IPS-18c (cell line): ENCODE results near the gene ERMAP.
A peak's percentile ranks its signal among the peaks of the same experiment; 100 is the strongest.

Source experiments
- H3K4me3 ChIP-seq: 2 replicates; pipeline ENCODE4 v1.7.0; 2013; ENCODE audit warnings: low read depth, mild to moderate bottlenecking, low read length, moderate library complexity; ENCODE audit not compliant: insufficient read depth
- H3K9me3 ChIP-seq: one replicate; pipeline ENCODE4 v1.6.1; 2013; ENCODE audit warnings: mild to moderate bottlenecking, low read length, moderate library complexity; ENCODE audit not compliant: control insufficient read depth, insufficient read depth

The ERMAP gene

DNA sequence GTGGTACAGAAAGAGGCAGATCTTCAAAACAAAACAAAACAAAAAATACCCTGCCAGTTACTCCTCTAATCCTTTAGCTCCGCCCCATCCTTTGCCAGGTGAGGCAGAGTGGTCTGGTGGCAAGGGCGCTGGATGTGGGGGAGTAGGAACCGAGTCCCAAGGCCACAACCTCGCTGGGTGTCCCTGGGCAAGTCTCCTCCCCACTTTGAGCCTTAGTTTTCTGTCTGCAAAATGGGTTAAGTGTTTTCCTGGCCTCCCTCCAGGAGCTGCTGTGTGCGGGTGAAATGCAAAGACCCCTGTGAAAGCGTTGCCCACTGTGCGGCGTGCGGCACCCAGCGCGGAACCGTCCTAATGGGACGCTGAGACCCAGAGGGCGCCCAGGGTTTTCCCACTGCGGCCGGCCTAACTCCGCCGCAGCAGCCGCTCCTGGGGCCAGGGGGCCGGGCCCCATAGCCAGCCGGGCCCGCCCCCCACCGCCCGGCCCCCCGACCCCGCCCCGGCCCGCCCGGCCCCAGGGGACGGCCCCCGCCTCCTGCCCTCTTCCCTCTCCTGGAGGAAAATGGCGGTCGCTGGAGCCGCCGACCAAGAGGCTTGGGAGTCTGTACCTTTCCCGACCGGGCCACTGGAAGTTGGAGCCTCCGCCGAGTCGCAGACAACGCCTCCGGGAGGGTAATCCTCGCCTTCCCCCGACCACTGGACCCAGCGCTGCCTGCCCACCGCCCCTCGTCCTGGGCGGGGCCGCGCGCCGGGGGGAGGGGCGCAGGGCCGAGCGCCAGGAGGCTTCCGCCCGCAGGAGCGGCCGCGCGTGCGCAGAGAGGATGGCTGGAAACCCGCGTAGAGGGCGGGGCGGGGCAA, at the start of gene ERMAP, which contains the start of gene SVBP:
TSS of gene ERMAP (plus strand) at position 538 of the 855 bp plus-strand sequence. CDS start 13,327 bp downstream, outside the sequence.
TSS of gene SVBP (minus strand) at position 813 of the 855 bp plus-strand sequence. CDS start 853 bp downstream, outside the sequence.
- Histone ChIP-seq H3K4me3 (peak within 1 kb of the TSS; percentile 88), H3K9me3 (no peaks in the 10 kb centered on the region)

DNA sequence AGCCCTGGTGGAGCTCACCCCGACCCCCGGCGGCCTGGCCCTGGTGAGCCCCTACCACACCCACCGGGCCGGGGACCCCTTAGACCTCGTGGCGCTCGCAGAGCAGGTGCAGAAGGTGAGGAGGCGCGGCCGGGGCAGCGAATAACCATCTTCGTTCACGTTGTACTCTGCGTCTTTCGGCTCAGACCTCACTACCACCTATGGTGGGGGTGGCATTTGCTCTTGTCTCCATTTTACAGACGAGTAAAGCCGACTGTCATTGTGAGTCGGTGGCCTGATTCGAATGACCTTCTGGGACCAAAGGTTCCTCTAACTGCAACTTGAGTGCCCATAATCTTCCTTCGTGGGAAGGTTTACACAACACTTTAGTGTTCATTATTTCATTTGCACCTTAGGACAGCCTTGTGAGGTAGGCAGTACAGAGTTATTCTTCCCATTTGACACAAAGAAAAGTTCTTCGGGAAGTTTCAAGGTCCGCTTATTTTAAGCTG, 49.4 kb upstream of the ERMAP start:
- Histone ChIP-seq H3K4me3 (peak overlapping the region; percentile 99), H3K9me3 (no peaks in the 10 kb centered on the region)

- Histone ChIP-seq H3K9me3 (no peaks in the 10 kb centered on the region), H3K4me3 (peak overlapping the region; percentile 99; the same call in 1 of the 2 replicates)
These were observed 48.8 kb upstream of the ERMAP start for GRCh38 chr1:42768172-42768571.

DNA sequence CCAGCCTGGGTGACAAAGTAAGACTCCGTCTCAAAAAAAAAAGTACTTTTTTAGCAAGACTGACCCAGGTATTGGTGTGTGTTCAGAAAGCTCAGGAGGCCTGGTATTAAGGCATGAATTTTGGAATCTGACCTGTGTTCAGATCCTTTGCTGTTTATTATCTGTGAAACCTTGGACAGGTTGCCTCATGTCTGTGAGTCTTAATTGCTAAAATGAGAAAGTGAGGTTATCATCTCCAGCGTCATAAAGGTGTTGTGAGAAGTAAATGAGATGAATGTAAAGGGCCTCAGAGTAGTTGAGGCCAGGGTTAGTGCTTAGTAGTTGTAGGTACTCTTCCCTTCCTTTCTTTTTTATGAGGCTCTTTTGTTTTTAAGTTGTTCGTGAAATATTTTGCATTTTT, 47.1 kb upstream of the ERMAP start:
- H3K4me3 ChIP-seq, result no peak overlapping the region
- H3K9me3 ChIP-seq, result no peaks in the 10 kb centered on the region

- Histone ChIP-seq H3K9me3 (no peaks in the 10 kb centered on the region), H3K4me3 (no peak overlapping the region)
These were observed 43.5 kb upstream of the ERMAP start for GRCh38 chr1:42773420-42773819.

GRCh38 chr1:42774928-42775526, 41.9 kb upstream of the ERMAP start:
- Histone ChIP-seq H3K4me3 (no peak overlapping the region), H3K9me3 (no peaks in the 10 kb centered on the region)

DNA sequence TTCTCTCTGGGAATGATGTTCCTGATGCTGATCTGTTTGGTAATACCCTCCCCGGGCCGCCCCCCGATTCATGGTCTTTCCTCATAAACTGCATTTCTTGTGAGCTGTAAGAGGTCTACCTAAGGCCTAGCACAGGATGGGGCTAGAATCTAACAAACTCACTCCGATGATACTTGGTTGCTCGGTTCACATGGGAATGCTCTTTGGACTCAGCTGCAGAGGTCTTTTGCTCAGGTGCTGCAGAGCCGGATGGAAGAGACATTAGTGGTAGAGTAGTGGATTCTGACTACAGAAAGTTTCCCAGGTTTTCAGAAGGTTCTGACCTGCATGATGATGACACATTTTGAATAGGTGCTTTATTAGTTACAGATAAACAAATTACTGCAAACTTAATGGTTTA, 40.4 kb upstream of the ERMAP start:
- Histone ChIP-seq H3K9me3 (no peaks in the 10 kb centered on the region), H3K4me3 (no peak overlapping the region)

DNA sequence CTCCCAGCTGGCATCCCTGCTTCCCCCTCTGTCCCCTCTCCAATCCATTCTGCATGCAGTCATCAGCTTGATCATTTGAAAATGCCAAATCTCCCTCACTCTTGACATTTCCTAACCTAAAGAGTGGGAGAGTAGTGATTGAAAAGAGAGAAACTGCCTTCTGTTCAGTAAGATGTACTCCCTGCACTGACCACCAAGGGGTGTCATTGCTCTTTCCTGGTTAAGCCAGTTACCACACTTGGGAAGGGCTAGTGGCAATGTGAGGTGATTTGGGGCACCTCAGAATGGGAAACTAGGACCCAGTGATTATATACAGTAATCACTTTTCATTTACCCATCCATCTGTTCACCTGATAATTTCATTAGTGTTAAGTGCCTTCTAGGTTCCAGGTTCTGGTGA, 39.1 kb upstream of the ERMAP start:
- H3K4me3 ChIP-seq, result no peak overlapping the region

GRCh38 chr1:42779725-42780124, 37.2 kb upstream of the ERMAP start:
- H3K9me3 ChIP-seq, result no peaks in the 10 kb centered on the region
- H3K4me3 ChIP-seq, result no peak overlapping the region

More for the DNA sequence above, 39.1 kb upstream of the ERMAP start:
- no peaks in the 10 kb centered on the region for H3K9me3 ChIP-seq

DNA sequence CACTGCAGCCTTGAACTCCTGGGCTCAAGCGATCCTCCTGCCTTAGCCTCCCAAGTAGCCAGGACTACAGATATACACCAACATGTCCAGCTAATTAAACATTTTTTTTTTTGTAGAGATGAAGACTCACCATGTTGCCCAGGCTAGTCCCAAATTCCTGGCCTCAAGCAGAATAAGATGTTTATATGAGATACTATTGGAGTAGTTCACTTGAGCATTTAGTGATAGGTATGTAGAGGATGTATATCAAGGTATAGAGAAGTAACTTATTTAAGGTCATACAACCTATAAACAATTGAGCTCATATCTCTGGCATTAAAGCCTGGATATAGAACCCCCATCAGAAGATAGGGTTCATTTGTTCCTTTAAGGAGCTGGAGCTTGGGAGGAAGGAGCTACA, 36.7 kb upstream of the ERMAP start:
- Histone ChIP-seq H3K9me3 (no peaks in the 10 kb centered on the region), H3K4me3 (no peak overlapping the region)

DNA sequence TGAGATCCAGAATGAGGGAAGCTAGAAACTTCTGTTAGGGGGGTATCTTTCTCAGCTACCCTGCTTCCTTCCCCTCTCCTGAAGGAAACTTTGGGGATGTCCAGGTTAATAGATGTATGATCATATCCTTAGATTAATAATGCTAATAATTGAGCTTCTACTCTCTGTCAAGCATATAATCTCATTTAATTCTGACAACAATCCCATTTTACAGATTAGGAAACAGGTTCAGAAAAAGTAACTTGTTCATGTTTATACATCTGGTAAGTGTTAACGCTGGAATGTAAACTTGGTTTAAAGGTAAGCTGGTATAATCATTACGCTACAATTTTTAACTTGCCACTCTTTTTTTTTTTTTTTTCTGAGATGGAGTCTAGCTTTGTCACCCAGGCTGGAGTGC, 33.8 kb upstream of the ERMAP start:
- H3K4me3 ChIP-seq, result no peak overlapping the region
- no peaks in the 10 kb centered on the region for H3K9me3 ChIP-seq

DNA sequence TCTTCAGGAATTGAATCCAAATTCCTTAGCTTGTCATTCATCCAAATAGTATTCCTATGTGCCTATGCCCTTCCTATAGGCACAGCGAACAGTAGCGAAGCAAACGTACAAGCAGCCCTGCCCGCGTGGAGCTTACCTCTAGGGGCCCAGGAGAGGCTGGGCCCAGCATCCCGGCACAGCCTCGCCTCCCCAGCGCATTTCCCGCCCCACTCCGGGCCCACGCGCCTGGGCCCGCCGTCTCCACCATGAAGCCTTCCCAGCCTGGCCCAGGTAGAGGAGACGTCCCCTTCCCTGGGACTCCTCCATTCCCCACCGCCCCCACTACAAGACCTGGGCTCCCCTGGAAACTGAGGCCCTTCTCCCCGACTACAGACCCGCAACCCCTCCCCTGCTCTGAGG, 32.4 kb upstream of the ERMAP start:
- H3K9me3 ChIP-seq, result no peaks in the 10 kb centered on the region
- no peak overlapping the region for H3K4me3 ChIP-seq

DNA sequence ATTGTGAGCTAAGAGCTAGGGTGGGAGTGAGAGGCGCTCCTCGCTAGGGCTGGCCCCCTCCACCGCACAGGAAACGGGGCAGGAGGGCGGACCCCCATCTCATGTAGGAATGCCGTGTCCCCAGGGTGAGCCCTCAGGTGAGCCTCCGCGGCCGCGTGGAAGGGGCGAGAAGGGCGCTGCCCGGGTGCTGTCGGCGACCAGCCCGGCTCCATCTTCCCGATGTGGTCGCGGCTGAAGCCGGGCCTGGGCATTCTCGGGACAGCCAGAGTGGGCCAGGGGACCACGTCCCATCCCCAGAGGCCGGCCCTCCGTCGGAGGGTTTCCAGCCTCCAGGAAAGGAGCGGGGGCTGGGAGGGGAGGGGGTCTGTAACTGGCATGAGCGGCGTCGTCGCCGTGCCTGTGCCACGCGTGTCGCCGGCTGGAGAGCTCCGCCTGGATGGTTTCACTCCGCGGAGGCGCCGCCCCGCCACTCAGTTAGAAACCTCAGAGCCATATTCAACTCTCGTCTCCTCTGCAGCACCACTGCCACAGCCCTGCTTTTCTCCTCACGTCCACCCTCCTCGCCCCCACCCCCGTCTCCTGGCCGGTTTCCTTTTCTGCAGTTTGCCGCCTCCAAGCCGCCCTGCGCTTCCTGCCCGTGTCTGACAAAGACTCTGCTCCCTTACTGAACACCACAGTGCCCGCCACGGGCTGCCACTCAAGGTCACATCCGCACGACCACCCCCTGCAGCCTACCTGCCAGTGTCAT, 31.8 kb upstream of the ERMAP start, which contains the start of gene TMEM269:
TSS of gene TMEM269 (plus strand) at position 46 of the 748 bp plus-strand sequence. CDS start 4,903 bp downstream, outside the sequence.
- H3K4me3 ChIP-seq, result no peak within 1 kb of the TSS
- no peaks in the 10 kb centered on the region for H3K9me3 ChIP-seq

DNA sequence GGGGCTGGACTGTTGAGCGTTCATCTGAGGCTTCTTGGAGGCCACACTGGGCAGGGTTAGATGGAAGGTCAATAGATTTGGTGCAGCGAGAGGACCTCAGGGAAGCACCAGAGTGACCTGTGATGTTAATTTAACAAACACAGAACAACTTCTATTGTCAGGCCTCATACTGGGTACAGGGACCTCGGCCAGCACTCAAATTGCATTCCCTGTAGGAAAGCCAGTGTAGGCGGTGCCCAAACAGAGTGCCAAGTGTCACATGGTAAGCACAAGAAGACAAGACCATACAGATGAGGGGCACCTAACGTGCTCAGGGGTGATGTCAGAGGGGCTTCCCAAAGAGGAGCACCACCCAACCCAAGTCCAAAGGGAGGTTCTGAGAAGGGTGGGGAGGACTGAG, 30.8 kb upstream of the ERMAP start:
- H3K9me3 ChIP-seq, result no peaks in the 10 kb centered on the region

DNA sequence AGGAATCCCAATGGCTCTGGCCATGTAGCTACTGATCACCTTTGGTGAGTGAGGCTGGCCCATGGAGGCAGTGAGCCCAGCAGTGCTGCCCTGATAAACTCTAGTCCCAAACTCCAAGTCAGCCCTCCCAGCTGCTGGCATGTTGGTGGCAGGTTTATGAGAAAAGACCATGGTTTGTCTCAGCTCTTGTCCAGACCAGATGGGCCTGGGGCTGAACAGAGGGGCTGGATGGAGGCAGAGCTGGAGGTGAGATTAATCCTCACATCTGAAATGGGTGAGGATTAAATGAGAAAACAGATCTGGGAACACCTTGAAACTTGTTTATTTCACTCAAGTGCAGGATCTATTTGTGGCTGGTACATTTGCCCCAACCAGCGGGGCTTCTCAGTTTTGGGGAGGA, 28.9 kb upstream of the ERMAP start:
- no peaks in the 10 kb centered on the region for H3K9me3 ChIP-seq

More for the DNA sequence above, 30.8 kb upstream of the ERMAP start:
- H3K4me3 ChIP-seq, result no peak overlapping the region

GRCh38 chr1:42793824-42794223, 23.1 kb upstream of the ERMAP start:
- Histone ChIP-seq H3K4me3 (no peak overlapping the region), H3K9me3 (no peaks in the 10 kb centered on the region)

More for the DNA sequence above, 28.9 kb upstream of the ERMAP start:
- no peak overlapping the region for H3K4me3 ChIP-seq

DNA sequence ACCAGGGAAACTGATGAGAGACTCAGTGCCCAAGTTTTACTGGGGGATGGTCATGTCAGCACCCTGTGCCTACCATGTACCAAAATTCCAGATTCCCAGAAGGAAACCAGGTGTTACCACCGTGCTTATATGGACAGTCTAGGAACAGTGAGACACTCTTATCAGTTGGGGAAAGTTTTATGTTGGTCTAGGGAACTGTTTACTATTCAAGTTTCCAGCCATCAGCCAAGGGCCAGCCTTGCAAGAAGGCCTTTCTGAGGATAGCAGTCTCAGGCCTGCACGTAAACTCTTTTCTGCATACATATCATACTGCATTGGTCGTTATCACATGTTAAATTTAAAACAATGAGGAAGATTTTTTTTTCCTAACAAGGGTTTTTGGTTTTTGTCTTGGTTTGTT, 19.5 kb upstream of the ERMAP start:
- no peaks in the 10 kb centered on the region for H3K9me3 ChIP-seq
- no peak overlapping the region for H3K4me3 ChIP-seq
